Activated CD4-positive, CD25-positive, alpha-beta regulatory T cell treated with anti-CD3 and anti-CD28 coated beads, Interleukin-2, amount 50 U/mL, for 16 hours (primary cell): ENCODE data around the gene ZBTB45.

Source experiments
- DNase-seq: peaks from one replicate; pipeline ENCODE4 v3.0.0-alpha.2; 2020; ENCODE audit warnings: low read depth, low spot score

The ZBTB45 gene

DNA sequence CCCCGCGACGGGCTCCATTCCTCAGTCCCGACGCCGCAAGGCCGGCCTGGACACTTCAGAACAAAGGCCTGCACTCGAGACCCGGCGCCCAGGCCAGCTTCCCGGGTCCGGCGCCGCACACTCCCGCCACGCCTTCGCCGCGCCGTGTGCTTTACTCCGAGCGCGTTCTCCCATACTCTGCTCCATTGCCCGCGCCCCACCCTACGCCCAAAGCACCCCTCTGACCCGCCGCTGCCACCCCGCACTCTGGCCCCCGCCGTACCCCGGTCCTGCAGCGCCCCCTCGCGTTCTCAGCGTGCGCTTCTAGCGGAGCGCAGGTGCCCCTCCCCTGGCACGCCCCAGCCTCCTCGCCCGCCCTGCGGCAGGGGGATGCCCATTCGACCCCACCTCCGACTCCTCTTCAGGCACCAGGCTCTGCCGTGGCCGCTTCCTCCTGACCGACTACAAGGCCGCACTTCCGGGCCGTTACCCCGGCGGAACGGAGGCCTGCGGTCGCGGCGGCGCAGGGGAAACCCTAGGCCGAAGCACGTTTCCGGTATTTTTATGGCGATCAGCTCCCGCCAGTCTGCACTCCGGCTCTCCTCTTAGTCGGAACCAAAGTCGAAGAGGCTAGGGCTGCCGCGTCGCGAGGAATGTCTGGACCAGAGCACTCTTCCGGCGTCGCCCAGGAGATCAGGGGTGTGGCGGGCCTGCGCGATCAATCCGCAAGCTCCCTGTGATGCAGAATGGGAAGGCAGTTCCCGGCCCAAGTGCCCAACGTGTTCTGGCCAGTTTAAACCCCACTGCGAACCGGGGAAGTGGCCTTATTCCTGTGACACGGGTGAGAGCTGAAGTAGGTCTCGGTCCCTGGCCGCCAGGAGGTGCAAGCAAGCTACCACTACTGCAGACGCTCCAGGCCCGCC, at the start of gene ZBTB45:
TSS of gene ZBTB45 (minus strand) at position 456 of the 902 bp plus-strand sequence. CDS start 2,137 bp downstream, outside the sequence.
- peak; percentile 74 for DNase-seq

GRCh38 chr19:58568453-58569130, 49.0 kb upstream of the ZBTB45 start:
- DNase-seq = no peak

- no peak for DNase-seq
Observed at GRCh38 chr19:58566989-58567388, 47.4 kb upstream of the ZBTB45 start.

- DNase-seq = no peak
Observed at GRCh38 chr19:58563823-58564222, 44.2 kb upstream of the ZBTB45 start.

DNA sequence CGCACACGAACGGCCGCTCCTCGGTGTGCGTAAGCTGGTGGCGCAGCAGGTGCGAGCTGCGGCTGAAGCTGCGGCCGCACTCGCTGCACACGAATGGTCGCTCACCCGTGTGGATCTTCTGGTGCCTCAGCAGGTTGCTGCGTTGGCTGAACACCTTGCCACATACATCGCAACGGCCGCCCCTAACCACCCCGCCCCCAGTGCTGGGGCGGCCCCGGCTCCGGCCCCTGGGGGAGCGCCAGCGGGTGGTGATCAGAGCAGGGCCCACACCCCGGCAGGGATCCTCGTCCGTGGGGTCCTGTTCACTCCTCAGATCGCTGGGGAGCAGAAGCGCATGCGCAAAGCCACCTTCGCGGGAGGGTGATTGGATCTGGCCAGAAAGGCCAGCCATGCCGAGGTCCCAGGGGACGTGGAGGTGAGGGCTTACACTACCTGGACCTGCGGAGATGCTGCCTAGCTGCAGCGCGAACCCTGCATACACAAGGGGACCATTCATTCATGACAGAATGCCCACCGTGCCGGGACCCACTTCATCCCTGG, 43.5 kb upstream of the ZBTB45 start:
- no peak for DNase-seq

- no peak for DNase-seq
Observed at GRCh38 chr19:58562122-58563033, 42.8 kb upstream of the ZBTB45 start.

DNA sequence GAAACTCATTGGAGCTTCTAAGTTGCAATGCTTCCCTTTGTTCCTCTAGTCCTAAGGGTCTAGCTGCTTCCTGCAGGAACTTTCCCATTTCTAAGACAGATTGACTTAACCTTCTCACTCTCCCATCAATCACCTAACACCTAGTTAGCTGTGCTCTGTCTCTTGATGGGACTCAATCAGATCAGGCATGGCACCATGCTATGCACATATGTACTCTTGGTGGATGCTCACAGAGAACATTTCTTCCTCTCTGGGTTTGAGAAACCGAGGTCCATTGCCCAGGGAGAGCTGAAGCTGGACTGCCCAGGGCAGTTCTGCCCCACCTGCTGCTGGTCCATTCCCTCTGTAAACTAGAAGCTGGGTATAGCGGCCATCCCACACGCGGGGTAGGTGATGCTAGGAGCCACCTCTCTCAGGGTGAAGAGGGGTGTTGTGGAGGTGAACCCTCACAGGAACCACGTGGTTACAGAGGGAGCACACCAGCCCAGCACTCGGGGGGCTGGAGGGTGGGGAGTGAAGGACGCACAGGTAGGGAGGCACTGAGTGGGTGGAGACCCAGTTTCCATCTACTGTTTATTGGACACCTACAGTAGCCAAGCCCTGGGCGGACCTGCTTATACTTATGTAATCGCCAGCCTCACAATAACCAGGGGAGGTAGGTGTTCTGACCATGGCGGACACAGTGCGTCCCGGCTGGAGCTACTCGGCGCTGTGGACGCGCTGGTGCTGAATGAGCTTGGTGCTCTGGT, 41.9 kb upstream of the ZBTB45 start:
- no peak for DNase-seq

- DNase-seq = no peak
Observed at GRCh38 chr19:58560921-58561320, 41.3 kb upstream of the ZBTB45 start.

DNA sequence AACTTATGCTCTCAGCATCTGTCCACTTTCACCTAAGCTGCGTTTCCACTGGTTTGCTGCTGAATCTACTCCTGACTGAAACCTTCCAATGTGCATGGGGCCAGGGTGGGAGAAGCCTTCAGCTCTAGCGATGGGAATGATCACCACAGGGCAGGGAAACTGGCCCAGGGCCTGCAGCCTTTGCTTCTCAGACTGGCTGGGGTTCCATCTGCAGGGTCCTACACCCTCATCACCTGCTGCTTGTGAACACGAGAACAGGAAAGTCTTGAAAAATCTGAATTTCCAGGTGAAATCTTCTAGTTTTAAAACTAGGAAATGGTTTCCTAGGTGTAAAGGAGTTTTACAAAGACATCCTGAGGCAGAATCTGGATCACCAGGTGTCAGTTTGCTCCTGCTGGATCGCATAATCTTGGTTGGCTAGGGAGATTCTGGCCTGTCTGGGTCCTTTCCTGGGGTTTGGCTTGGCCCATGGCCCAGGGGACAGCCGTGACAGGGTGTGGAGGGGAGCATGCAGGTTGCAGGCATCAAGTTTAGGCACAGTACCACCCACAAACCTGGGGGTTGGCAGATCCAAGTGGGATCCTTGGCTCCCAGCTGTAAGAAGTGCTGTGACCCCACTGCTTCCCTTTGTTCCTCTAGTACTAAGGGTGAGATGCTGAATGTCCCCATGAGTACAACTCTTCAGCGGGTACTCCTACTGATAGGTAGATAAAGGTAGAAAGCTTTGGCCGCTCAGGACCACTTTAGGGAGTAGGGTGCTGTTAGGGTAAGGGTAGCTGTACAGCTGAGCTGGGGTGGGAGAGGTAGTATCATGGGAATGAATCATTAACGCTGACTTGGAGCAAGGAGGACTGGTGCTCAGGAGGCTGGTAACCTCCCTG, 40.6 kb upstream of the ZBTB45 start:
- DNase-seq = no peak

DNA sequence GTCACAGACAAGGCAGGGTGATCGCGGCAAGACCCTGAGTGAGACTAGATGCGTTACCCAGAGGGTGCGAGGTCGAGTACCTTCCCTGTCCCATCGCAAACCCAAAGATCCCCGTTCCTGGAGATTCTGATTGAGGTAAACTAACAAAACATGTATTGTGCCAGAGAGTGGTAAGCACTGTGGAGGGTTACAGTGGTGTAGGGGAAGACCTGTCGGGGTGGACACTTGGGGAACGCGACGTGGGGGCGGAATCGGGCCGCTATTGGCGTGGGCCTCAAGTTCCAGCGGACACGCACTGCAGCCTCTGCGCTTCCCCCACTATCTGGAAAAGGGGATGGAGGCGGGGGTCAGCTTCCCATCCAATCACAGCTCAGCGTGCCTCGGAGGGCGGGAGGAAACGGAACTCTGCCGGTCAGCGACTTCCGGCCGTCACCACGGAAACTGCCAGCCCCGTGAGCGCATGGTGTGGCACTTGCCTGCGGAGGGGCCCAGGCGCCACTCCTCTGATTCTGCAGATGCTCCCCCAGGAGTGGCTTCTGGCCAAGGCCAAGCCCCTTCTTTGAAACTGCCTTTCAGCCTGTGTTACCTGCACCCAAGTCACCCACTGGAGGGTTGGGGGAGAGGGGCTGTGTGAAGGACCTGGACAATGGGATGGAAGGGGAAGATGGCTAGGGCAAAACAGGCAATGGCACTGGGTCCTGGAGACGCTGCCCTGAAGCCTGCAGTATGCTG, 39.8 kb upstream of the ZBTB45 start:
- no peak for DNase-seq

- peak; percentile 98 for DNase-seq
Observed at GRCh38 chr19:58558623-58559274, 39.1 kb upstream of the ZBTB45 start.

- DNase-seq = no peak
Observed at GRCh38 chr19:58558066-58558622, 38.5 kb upstream of the ZBTB45 start, which contains the start of gene UBE2M. Gene UBE2M, minus strand, starts transcription at chr19:58558611. Its CDS starts 230 bp downstream, at chr19:58558381.

DNA sequence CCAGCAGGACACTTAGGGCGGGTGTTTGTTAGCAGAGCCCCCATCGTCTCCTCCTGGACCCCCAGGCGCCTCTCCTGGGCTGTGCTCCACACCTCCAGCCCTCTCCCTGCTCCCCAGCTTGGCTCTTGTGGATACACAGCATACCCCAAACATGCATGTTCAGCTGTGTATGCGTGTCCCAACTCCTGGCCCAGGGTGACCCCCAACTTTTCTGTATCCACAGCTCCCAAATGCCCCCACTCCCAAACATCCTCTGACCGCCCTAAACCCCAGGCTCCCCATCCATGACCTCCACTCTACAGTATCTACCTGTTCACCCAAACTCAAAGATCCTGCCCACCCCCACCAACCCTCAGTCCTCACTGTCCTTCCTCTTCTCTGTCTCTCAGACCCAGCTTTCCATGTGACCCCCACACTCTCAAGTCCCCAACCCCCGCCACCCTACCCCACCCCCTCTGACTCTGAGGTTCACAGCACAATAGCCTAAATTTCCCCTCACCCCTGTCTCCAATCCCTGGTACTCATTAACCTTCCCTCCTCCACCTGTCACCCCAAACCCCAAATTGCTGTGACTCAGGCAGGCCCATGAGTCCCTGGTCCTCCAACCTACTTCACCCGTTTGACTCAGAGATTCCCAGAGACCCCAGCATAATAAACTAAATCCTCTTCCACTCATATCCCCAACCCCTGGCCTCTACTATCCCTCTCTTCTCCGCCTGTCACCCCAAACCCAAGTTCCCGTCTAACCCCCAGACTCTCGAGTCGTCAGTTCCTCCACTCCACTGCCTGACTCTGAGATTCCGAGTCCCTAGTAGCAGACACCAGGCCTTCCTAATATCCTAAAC, 37.8 kb upstream of the ZBTB45 start:
- DNase-seq = no peak

DNA sequence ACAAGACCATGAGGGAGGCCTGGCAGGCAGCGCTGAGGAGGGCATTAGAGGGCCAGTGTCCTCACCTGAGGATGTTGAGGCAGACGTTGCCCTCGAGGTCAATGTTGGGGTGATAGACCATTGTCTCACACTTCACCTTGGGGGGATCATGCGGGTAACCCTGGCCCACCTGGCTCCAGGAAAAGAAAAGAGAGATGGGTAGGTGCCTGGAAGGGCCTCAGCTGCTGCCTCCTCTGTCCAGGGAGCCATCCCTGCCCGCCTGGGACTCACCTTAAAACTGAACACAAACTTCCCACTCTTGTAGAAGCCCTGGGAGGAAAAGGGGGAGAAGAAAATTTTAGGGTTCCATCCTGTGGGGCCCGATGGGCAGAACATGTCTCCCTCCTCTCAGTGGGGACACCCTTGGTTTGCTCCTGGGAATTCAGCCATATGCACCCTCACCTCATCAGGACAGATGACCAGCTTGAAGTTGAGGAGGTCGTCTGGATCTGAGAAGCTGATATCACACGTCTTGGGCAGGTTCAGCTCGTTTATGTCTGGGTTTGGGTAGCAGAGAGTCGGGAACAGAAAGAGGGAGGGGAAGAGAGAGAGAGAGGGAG, 37.1 kb upstream of the ZBTB45 start:
- DNase-seq = no peak

DNA sequence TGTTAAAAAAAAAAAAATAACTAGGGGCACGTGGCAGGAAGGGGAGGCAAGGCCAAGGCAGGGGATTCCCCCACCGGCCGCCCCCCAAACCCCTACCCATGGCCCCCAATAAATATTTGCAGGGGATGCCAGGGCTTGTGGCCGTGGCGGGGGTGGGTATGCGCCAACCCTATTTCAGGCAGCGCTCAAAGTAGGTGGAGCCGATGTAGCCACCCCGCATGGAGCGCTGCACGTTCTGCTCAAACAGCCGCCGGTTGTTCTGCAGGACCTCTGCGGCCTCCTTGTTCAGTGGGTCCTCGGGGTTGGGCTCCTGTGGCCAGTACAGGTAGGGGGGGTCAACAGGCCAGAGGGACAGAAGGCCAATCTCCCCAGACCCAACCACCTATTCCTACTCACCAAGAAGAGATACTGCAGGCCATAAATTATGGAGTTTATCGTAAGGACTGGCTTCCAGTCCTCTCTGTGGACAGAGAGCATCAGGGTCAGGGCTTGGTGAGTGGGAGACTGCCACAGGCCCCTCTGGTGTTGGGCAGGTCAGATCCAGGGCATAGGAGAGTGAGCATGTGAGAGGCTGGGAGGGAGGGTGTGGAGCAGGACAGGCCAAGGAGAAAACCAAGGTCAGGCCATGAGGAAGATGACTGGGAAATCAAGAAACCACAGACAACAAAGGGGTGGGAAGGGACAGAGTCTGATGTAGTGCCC, 36.5 kb upstream of the ZBTB45 start:
- DNase-seq = no peak

- DNase-seq = no peak
Observed at GRCh38 chr19:58555369-58555885, 35.8 kb upstream of the ZBTB45 start.
